CD4-positive, alpha-beta T cell treated with Interleukin-17A for 4 hours (primary cell): ENCODE data around the gene KCNIP1.
"Not testable (repeated sequence)": the region's sequence is repeated elsewhere in the genome, so short reads cannot be mapped to it uniquely, and the experiment has no call there.

Experiments used
- DNase-seq: peaks from one replicate; pipeline ENCODE4 v3.0.0-alpha.2; 2020; ENCODE audit warnings: mixed read lengths

The KCNIP1 gene

DNA sequence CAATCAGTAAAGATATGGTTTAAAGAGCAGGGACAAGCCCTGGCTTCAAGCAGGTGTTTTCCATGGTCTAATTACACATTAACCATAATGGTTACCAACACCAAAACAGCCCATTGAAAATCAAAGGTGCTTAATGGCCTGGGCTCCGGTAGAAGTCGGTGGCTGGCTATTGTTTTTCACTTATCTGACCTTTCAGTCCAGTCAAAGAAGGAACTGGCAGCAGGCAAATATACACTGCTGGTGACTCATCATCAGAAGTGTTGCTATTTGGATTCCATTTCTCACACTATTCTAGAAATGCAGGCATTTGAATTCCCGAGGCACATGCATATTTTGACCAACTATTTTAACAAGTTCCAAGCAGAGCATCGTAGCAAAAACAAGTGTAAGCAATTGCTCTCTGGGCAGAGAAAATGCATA, 253.4 kb downstream of the KCNIP1 start:
- DNase-seq, result no peak

DNA sequence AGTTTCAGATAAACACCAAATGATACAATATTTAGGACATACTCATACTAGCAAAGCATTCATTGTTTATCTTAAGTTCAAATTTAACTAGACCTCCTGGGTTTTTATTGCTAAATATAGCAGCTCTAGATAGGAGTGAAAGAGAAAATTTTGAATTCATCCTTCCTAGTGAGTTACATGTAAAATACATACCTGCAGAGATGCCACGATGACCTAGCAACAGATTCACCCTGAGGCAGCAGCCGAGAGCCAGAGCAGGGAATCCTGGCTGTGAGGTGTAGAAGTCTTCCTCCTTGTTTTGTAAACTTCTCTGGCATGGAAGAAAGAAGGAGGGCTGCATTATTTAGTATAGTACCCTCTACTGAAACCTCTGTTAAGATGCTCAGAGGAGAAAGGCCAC, 253.8 kb downstream of the KCNIP1 start:
- DNase-seq, result no peak

DNA sequence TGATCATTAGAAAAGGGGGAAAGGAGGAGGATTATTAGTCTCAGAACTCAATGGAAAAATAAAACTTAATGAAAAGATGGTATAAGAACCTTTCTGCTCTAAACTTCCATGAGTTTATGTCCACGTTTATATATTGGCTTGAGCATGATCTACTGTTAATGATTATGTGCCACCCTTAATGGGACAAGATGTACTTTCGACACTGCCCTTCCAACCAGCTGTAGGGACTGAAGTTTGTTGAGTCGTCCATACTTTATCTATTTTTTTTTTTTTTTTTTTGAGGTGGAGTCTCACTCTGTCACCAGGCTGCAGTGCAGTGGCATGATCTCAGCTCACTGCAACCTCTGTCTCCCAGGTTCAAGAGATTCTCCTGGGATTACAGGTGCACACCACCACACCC, 254.7 kb downstream of the KCNIP1 start:
- DNase-seq, result no peak

DNA sequence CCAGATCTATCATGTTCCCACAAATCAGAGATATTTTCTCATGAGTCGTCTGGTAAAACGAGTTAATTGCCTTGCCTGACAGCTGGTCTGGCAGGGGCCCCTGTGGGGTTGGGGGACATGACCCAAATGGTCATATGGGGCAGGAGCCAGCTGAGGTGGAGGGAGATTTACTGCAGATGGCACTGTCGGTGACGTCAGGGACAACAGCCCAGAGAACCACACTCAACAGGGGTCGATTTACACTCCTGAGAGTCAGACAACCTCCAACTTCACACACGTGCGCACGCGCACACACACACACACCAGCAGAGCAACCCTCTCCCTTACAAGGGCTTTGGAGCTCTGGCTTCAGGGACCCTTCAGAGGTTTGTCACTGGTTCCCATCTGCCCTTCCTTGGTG, 256.3 kb downstream of the KCNIP1 start:
- no peak for DNase-seq

DNA sequence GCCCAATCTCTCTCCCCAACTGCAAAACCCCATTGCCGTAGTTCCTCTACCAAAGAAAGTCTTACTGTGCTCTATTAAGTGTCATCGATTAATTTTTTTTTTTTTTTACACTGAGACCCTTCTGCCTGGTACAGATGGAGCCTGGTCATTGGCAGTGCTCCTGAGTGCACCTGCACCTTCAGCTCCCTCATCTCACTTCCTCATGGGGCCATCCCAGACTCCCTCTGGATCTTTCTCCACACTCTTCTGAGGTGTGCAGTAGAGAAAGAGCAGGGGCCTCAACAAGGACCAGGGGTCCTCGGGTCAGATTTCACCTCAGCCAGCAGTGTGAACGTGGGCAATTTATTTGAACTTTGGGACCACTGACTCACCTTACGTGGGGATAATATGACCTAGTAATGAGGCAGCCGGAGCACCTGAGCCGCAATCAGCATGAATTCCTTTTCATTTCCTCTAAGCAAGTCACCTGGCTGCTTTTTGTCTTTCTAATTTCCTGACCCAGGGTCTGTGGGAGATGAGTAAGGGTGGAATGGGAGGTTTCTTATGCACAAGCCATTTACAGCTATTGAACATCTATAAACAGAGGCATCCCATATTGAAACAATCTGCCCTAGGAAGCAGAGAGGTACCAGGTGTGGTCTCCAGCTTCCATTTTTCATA, 257.4 kb downstream of the KCNIP1 start:
- no peak for DNase-seq

DNA sequence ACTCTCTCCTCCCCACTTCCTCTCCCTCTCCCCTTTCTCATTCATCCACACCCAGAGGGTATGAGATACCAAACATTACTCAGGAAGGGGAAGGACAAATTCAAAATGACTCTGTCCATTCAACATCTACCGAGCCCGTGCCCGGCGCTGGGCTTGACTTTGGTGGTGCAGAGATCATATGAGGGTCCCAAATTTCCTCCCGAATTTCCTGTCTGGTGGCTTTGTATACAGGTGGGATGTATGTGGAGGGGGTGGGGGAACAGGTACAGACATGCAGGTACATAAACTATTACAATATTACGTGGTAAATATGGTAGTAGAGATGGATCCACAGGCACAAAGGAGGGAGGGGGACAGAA, 257.9 kb downstream of the KCNIP1 start:
- no peak for DNase-seq

DNA sequence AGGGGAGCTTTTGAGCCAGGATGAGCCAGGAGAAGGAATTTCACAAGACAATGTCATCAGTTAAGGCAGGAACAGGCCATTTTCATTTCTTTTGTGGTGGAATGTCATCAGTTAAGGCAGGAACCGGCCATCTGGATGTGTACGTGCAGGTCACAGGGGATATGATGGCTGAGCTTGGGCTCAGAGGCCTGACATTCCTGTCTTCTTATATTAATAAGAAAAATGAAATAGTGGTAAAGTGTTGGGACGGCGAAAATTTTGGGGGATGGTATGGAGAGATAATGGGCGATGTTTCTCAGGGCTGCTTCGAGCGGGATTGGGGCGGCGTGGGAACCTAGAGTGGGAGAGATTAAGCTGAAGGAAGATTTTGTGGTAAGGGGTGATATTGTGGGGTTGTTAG, 258.5 kb downstream of the KCNIP1 start:
- not testable (repeated sequence) for DNase-seq

DNA sequence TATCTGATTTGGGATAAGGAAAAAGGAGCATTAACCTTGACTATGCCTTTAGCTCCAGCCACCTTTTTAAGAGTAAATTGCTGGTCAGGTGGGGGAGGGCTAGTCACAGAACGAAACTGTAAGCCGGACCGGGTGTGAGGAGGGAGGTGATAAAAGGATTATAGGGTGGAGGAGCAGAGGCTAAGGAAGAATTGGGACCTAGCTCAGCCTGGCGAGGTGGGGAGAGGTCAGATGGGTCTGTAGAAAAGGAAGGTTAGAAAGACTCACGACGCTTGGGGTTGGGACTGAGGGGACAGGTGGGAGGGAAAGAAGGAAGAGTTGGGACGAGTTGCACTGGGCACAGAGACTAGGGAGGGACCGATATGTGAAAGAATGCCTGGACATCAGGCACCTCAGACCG, 262.0 kb downstream of the KCNIP1 start:
- DNase-seq, result not testable (repeated sequence)

DNA sequence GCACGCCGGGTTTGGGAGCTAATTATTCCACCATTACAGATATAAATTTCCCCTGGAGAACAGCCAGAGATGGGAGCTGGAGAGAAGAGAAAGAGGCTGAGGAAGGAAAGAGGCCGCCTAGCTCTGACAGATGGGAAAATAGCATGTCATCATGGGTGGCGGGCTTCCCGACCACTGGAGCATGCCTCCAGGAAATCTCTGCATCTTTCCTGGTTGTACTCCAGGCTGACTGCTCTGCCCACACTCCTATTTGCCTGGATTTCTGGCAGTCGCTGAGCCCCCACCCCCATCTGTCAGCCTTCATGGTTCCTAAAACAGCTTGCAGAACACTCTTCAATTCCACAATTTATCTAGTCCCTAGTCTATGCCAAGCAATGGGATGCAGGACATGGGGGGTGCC, 265.4 kb downstream of the KCNIP1 start:
- no peak for DNase-seq

DNA sequence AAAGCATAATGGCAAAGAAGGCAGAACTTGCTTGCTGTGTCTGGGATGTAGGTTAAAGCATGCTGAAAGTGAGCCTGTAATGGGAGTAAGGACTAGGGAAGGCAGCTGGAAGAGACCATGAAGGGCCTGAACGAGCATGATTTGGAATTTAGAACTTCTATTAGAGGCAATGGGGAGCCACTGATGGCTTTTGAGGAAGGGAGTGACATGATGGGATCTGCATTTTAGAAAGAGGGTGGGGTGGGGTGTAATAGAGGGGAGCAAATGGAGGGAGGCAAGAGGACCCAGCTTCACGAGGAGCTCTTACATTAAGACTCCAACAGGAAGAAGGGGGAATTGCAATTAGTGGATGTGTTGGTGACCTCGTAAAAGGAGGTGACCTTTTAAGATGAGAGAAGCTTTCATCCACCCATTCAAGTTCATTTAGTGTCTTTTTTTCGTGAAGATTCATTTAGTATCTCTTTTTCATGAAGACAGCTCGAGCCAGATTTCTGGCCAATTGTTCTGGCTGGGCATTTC, 266.1 kb downstream of the KCNIP1 start:
- DNase-seq, result no peak

DNA sequence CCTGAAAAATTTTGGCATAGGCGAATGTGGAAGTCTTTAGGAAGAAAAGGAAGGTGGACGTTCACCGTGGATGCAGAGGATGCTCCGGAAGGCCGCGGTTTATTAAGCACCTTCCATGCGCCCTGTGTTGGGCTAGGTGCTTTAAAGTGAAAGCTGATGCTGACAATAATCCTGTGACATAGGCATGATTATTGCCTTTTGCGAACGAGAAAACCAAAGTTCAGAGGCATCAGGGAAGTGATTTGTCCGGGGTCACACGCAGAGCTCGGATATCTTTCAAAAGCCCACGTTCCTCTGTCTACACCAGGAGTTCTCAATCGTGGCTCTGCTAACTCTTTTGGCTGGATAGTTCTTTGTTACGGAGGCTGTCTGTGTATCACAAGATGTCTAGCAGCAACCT, 267.7 kb downstream of the KCNIP1 start:
- no peak for DNase-seq

DNA sequence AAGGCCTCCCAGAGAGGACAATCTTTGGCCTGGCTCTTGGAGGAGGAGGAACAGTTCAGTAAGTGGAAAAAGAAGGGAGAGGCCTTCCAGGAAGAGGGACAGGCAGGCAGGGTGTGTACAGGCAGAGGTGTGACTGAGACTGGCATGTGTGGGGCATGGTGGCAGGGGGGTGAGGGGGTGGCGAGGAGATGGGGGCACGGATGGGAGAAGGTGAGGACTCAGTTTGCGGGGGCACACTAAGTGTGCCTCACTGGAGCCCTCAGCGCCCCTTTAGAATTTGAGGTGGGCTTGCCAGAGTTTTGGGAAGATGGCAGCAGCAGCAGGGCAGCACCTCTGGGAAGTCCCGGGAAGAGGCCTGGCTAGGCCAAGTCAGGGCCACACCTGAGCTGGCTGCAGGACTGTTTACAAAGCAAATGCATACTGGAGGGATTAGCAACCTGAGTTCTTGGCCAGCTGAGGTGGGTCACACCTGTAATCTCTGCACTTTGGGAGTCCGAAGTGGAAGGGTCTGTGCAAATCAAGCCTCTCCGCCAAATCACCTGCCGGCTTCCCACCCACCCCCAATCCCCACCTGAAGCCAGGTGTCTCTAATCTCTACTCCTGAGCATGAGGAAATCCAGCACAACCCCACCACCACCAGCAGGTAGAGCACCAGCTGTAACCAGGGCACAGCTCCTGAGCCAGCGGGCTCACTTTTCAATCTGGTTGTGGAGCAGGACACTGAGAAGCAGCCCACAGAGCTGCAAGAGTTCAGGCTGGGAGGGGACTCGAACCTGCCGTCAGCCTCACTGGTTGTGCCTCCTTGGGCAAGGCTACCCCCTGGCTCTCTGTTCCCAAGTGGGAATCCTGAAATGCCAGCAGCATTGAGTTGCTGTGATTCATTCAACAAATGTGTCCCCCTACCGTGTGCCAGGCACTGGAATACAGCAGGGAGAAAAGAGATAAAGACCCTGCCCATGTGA, 269.5 kb downstream of the KCNIP1 start:
- DNase-seq, result no peak

DNA sequence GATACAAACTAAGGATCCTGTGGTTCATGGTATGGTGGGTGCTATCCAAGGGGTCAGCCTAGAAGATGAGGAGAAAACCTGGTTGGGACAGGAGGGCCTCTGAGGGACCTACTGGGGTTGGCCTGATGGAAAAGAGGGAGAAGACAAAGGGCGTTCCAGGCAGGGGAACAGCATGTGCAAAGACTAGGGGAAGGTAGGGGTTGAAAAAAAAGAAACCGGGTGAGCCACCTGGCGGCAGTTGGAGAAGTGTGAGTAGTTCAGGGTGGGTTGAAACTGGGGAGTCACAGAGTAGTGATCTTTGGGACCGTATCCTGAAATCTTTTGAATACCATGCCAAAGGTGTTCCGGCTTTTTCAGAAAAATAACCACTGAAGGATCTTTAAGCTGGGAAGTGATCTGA, 271.0 kb downstream of the KCNIP1 start:
- DNase-seq, result no peak

DNA sequence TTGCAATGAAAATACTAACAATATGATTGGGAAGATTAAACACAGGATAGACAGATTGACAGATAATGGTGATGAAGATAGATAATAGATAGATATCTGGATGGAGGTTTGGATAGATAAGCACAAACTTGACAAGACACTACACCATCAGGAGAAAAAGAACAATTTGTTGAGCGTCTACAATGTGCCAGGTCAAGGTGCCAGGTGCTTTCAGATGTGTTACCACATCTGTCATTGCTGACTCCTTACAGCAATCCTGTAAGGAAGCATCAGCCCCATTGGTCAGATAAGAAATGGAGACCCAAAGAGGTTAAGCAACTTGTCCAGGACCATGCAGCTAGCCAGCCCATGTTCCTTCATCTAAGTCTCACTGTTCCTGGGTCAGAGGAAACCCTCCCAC, 278.1 kb downstream of the KCNIP1 start:
- DNase-seq, result no peak

DNA sequence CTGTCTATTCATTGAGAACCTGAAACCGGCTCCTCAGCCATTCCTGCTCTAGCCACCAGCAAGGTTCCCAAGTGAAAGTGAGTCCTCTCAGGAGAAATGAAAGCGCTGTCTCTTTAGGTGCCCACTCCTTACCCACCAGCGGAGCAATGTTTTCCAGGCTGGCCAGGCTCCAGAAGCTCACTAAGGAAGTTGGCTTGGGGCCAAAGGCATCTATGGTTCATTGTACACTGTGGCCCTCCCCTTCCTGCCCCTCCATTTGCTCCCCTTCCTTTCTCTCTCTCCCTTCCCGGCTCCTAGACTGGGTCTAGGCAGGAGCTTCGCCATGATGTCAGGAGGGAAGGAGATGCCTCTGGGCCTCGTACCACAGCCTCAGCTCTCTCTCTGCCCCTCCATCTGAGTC, 278.6 kb downstream of the KCNIP1 start:
- no peak for DNase-seq

DNA sequence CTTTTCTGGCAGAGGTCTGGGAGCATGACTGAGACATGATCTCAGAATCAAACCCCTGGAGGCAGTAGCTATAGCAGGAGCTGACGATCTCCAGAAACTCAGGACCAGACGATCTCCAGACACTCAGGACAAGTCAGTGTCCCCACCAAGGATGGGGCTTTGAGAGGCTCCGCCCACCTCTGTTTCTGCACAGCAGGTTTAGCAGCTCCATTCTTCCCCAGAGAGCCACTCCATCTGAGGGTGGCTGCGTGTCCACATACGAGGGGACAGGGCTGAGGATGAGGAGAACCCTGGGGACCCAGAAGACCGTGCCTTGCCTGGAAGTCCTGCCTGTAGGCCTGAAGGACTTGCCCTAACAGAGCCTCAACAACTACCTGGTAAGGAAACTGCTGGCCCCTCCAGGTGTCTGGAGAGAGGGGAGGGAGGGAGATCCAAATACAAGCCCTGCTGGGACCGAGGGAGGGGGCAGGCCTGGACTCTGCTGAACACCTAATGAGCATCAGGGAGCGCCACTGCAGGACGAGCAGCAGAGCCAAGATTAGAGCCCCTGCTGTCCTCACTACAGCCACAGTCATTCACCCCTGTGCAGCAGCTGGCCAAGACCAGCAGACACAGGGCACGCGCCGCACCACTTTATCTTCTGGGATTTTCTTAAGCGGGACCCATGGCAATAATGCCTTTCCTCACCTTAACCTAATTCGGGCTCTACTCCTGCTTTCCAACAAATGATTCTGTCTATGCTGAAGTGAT, 279.9 kb downstream of the KCNIP1 start, which contains the start of gene GABRP:
GABRP (plus strand) TSS at position 228 of the 750 bp plus-strand sequence. CDS start 4,891 bp downstream, outside the sequence.
- DNase-seq, result no peak

DNA sequence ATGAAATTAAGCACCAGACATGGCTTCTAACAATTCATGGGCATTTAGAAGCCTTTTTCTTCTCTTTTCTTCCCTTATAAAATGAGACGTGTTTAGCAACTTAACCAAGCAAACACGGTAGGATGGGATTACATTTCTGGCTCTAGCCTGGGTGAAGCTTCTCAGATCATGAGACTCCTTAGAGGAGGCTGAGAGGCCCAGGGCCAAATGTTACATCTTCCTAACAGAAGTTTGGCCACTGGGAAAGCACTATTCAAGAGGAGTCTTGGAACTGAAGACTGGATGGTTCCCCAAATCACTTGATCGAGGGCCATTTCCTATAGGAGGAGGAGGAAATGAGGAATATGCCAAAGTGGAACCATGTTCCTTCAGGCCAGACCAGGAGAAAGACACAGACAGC, 281.6 kb downstream of the KCNIP1 start:
- no peak for DNase-seq
